HFF-Myc (cell line): ENCODE results near the gene NMU.
"Not testable (repeated sequence)": the region's sequence is repeated elsewhere in the genome, so short reads cannot be mapped to it uniquely, and the experiment has no call there.

ENCODE experiments used
- DNase-seq: peaks from one replicate; pipeline ENCODE4 v3.0.0-alpha.2; 2011; ENCODE audit warnings: low read depth; ENCODE audit errors: extremely low read depth
- H3K4me3 ChIP-seq: replicated peaks from 2 replicates; pipeline ENCODE4 v1.5.1; 2011; ENCODE audit warnings: low read depth, mild to moderate bottlenecking, control low read depth, low read length
- CTCF ChIP-seq: IDR thresholded peaks from 2 replicates; pipeline ENCODE4 v1.5.1; 2012; ENCODE audit warnings: mild to moderate bottlenecking, low read depth, low read length, control low read depth; ENCODE audit errors: missing control alignments

The NMU gene

GRCh38 chr4:55633903-55634302, 2.2 kb downstream of the NMU start:
- TF ChIP-seq CTCF = no peak
- H3K4me3 ChIP-seq = no peak overlapping the region
- DNase-seq = no peak

- DNase-seq = no peak
- no peak overlapping the region for H3K4me3 ChIP-seq
- TF ChIP-seq CTCF = no peak
Observed at GRCh38 chr4:55625835-55626234, 10.3 kb downstream of the NMU start.

GRCh38 chr4:55624063-55624462, 12.0 kb downstream of the NMU start:
- not testable (repeated sequence) for H3K4me3 ChIP-seq, DNase-seq

GRCh38 chr4:55618546-55619143, 17.5 kb downstream of the NMU start:
- H3K4me3 ChIP-seq = no peak overlapping the region
- no peak for TF ChIP-seq CTCF
- DNase-seq = no peak

GRCh38 chr4:55617587-55618197, 18.4 kb downstream of the NMU start:
- DNase-seq = no peak
- TF ChIP-seq CTCF = no peak
- H3K4me3 ChIP-seq = no peak overlapping the region

GRCh38 chr4:55615008-55615407, 21.1 kb downstream of the NMU start:
- TF ChIP-seq CTCF = no peak
- no peak for DNase-seq
- no peak overlapping the region for H3K4me3 ChIP-seq

- no peak overlapping the region for H3K4me3 ChIP-seq
- no peak for TF ChIP-seq CTCF
- no peak for DNase-seq
Observed at GRCh38 chr4:55613621-55614020, 22.5 kb downstream of the NMU start.
